Measurements from ENCODE around the gene SPG7.

Gene SPG7

GRCh38 chr16:89548344-89549006 lies 40.3 kb downstream of the SPG7 start:
- no peak overlapping the region for H3K23ac ChIP-seq (ENCODE audit: low read length in 2 of 2)
- no peak overlapping the region for H2BK15ac ChIP-seq (ENCODE audit: low read depth, poor library complexity, severe bottlenecking)
- H3K4me1 ChIP-seq (ENCODE audit: control insufficient read depth, insufficient read depth, low read depth, low read length): peaks cover 25% of the 10 kb centered on the region
- no peak overlapping the region for H3K14ac ChIP-seq (ENCODE audit: low read length in 2 of 2)
- H3K9me3 ChIP-seq (ENCODE audit: control insufficient read depth, low read length): no peaks in the 10 kb centered on the region
- H3K79me1 ChIP-seq (replicated peaks; ENCODE audit: low read length, poor library complexity, severe bottlenecking): peaks cover 28% of the 10 kb centered on the region
- no peak overlapping the region for H2BK12ac ChIP-seq (ENCODE audit: low read length in 2 of 2)
- H3K36me3 ChIP-seq (ENCODE audit: control insufficient read depth in 1 of 2, insufficient read depth in 2 of 2, low read depth in 1 of 2, low read length in 2 of 2): peaks cover 80 to 96% of the 10 kb centered on the region in 2 experiments
- H3K9ac ChIP-seq (ENCODE audit: low read length): no peak overlapping the region
- no peak overlapping the region for H2AK5ac ChIP-seq (ENCODE audit: low read length, severe bottlenecking)
- H3K4me2 ChIP-seq (ENCODE audit: low read length, poor library complexity, severe bottlenecking): no peak overlapping the region
- H3K18ac ChIP-seq (ENCODE audit: low read depth in 1 of 2, low read length in 2 of 2): no peak overlapping the region
- 96% methylated on average over 28 of the region's 28 CpGs for WGBS
- no peak overlapping the region for H3K4me3 ChIP-seq (ENCODE audit: insufficient read depth in 1 of 2, low read depth in 1 of 2, low read length in 2 of 2)
- H4K8ac ChIP-seq (ENCODE audit: low read length): no peak overlapping the region
- no peak overlapping the region for H2BK5ac ChIP-seq (ENCODE audit: low read depth, low read length, poor library complexity, severe bottlenecking)
- no peak overlapping the region for H2BK120ac ChIP-seq (ENCODE audit: low read depth, low read length)
- H3K27ac ChIP-seq (ENCODE audit: low read length, poor library complexity, severe bottlenecking): no peak overlapping the region
- no peak overlapping the region for H4K91ac ChIP-seq (ENCODE audit: low read length)
- no peak overlapping the region for H3K4ac ChIP-seq (ENCODE audit: low read depth in 1 of 2, low read length in 2 of 2)
- no peak overlapping the region for H2AFZ ChIP-seq (ENCODE audit: low read depth, low read length)
- no peaks in the 10 kb centered on the region for H3K27me3 ChIP-seq (ENCODE audit: control insufficient read depth in 1 of 2, insufficient read depth in 1 of 2, low read length in 2 of 2)
- no peak for DNase-seq

GRCh38 chr16:89549007-89549700 lies 41.0 kb downstream of the SPG7 start:
- Histone ChIP-seq H3K79me1 (replicated peaks; ENCODE audit: low read length, poor library complexity, severe bottlenecking) (peaks cover 27% of the 10 kb centered on the region), H3K9ac (ENCODE audit: low read length) (no peak overlapping the region), H3K27me3 (ENCODE audit: control insufficient read depth in 1 of 2, insufficient read depth in 1 of 2, low read length in 2 of 2) (no peaks in the 10 kb centered on the region), H4K8ac (ENCODE audit: low read length) (no peak overlapping the region), H2AK5ac (ENCODE audit: low read length, severe bottlenecking) (no peak overlapping the region), H3K4me3 (ENCODE audit: insufficient read depth in 1 of 2, low read depth in 1 of 2, low read length in 2 of 2) (no peak overlapping the region), H3K18ac (ENCODE audit: low read depth in 1 of 2, low read length in 2 of 2) (no peak overlapping the region), H2BK5ac (ENCODE audit: low read depth, low read length, poor library complexity, severe bottlenecking) (no peak overlapping the region), H3K4me1 (ENCODE audit: control insufficient read depth, insufficient read depth, low read depth, low read length) (peaks cover 25% of the 10 kb centered on the region), H4K91ac (ENCODE audit: low read length) (no peak overlapping the region), H2BK15ac (ENCODE audit: low read depth, poor library complexity, severe bottlenecking) (no peak overlapping the region), H2BK120ac (ENCODE audit: low read depth, low read length) (no peak overlapping the region), H3K27ac (ENCODE audit: low read length, poor library complexity, severe bottlenecking) (no peak overlapping the region), H3K9me3 (ENCODE audit: control insufficient read depth, low read length) (no peaks in the 10 kb centered on the region), H3K4me2 (ENCODE audit: low read length, poor library complexity, severe bottlenecking) (no peak overlapping the region), H3K4ac (ENCODE audit: low read depth in 1 of 2, low read length in 2 of 2) (no peak overlapping the region), H2BK12ac (ENCODE audit: low read length in 2 of 2) (no peak overlapping the region), H3K36me3 (ENCODE audit: control insufficient read depth in 1 of 2, insufficient read depth in 2 of 2, low read depth in 1 of 2, low read length in 2 of 2) (peaks cover 81 to 98% of the 10 kb centered on the region in 2 experiments), H3K23ac (ENCODE audit: low read length in 2 of 2) (no peak overlapping the region), H3K14ac (ENCODE audit: low read length in 2 of 2) (no peak overlapping the region), H2AFZ (ENCODE audit: low read depth, low read length) (no peak overlapping the region)
- WGBS: 96% methylated on average over 10 of the region's 10 CpGs
- DNase-seq: no peak

GRCh38 chr16:89550421-89551007 lies 42.3 kb downstream of the SPG7 start:
- no peak overlapping the region for H2BK5ac ChIP-seq (ENCODE audit: low read depth, low read length, poor library complexity, severe bottlenecking)
- no peak overlapping the region for H2BK120ac ChIP-seq (ENCODE audit: low read depth, low read length)
- no peak overlapping the region for H4K91ac ChIP-seq (ENCODE audit: low read length)
- no peak overlapping the region for H3K4ac ChIP-seq (ENCODE audit: low read depth in 1 of 2, low read length in 2 of 2)
- H2BK15ac ChIP-seq (ENCODE audit: low read depth, poor library complexity, severe bottlenecking): no peak overlapping the region
- no peak overlapping the region for H3K18ac ChIP-seq (ENCODE audit: low read depth in 1 of 2, low read length in 2 of 2)
- H3K79me1 ChIP-seq (replicated peaks; ENCODE audit: low read length, poor library complexity, severe bottlenecking): peaks cover 23% of the 10 kb centered on the region
- H2AK5ac ChIP-seq (ENCODE audit: low read length, severe bottlenecking): no peak overlapping the region
- no peak overlapping the region for H3K4me3 ChIP-seq (ENCODE audit: insufficient read depth in 1 of 2, low read depth in 1 of 2, low read length in 2 of 2)
- H3K27ac ChIP-seq (ENCODE audit: low read length, poor library complexity, severe bottlenecking): no peak overlapping the region
- no peak for DNase-seq
- H3K4me1 ChIP-seq (ENCODE audit: control insufficient read depth, insufficient read depth, low read depth, low read length): peaks cover 13% of the 10 kb centered on the region
- H3K4me2 ChIP-seq (ENCODE audit: low read length, poor library complexity, severe bottlenecking): no peak overlapping the region
- no peak overlapping the region for H2BK12ac ChIP-seq (ENCODE audit: low read length in 2 of 2)
- no peak overlapping the region for H4K8ac ChIP-seq (ENCODE audit: low read length)
- no peak overlapping the region for H3K23ac ChIP-seq (ENCODE audit: low read length in 2 of 2)
- H3K9ac ChIP-seq (ENCODE audit: low read length): no peak overlapping the region
- H3K9me3 ChIP-seq (ENCODE audit: control insufficient read depth, low read length): no peaks in the 10 kb centered on the region
- H2AFZ ChIP-seq (ENCODE audit: low read depth, low read length): no peak overlapping the region
- H3K36me3 ChIP-seq (ENCODE audit: control insufficient read depth in 1 of 2, insufficient read depth in 2 of 2, low read depth in 1 of 2, low read length in 2 of 2): peaks cover 85 to 95% of the 10 kb centered on the region in 2 experiments
- 97% methylated on average over 22 of the region's 22 CpGs for WGBS
- H3K27me3 ChIP-seq (ENCODE audit: control insufficient read depth in 1 of 2, insufficient read depth in 1 of 2, low read length in 2 of 2): no peaks in the 10 kb centered on the region
- no peak overlapping the region for H3K14ac ChIP-seq (ENCODE audit: low read length in 2 of 2)

DNA sequence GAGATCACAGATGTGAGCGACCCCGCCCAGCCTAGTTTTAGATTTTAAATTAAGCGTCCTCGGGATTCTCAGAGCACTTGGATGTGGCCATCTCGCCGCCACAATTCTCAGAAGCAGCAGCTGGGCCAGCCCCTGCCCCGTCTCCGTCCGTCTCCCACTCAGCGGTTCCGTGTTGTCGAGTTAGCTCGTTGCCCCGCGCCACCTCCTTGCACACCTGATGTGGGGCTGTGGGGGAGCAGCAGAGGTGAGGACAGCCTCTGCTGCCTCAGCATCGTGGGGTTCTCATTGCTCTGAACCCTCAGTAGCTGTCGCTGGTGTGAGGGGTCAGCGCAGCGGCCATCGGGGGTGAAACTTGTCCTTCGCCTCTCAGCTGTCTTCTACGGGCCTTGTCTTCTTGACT lies 44.1 kb downstream of the SPG7 start:
- Histone ChIP-seq H2AFZ (ENCODE audit: low read depth, low read length) (no peak overlapping the region), H3K9ac (ENCODE audit: low read length) (no peak overlapping the region), H4K91ac (ENCODE audit: low read length) (no peak overlapping the region), H2AK5ac (ENCODE audit: low read length, severe bottlenecking) (no peak overlapping the region), H3K36me3 (ENCODE audit: control insufficient read depth in 1 of 2, insufficient read depth in 2 of 2, low read depth in 1 of 2, low read length in 2 of 2) (peaks cover 90 to 95% of the 10 kb centered on the region in 2 experiments), H3K4me3 (ENCODE audit: insufficient read depth in 1 of 2, low read depth in 1 of 2, low read length in 2 of 2) (no peak overlapping the region), H3K14ac (ENCODE audit: low read length in 2 of 2) (no peak overlapping the region), H2BK5ac (ENCODE audit: low read depth, low read length, poor library complexity, severe bottlenecking) (no peak overlapping the region), H3K4me1 (ENCODE audit: control insufficient read depth, insufficient read depth, low read depth, low read length) (peaks cover 6% of the 10 kb centered on the region), H3K9me3 (ENCODE audit: control insufficient read depth, low read length) (no peaks in the 10 kb centered on the region), H4K8ac (ENCODE audit: low read length) (no peak overlapping the region), H3K18ac (ENCODE audit: low read depth in 1 of 2, low read length in 2 of 2) (no peak overlapping the region), H2BK120ac (ENCODE audit: low read depth, low read length) (no peak overlapping the region), H3K4ac (ENCODE audit: low read depth in 1 of 2, low read length in 2 of 2) (no peak overlapping the region), H3K27me3 (ENCODE audit: control insufficient read depth in 1 of 2, insufficient read depth in 1 of 2, low read length in 2 of 2) (no peaks in the 10 kb centered on the region), H3K4me2 (ENCODE audit: low read length, poor library complexity, severe bottlenecking) (no peak overlapping the region), H3K79me1 (replicated peaks; ENCODE audit: low read length, poor library complexity, severe bottlenecking) (peaks cover 19% of the 10 kb centered on the region), H2BK12ac (ENCODE audit: low read length in 2 of 2) (no peak overlapping the region), H3K23ac (ENCODE audit: low read length in 2 of 2) (no peak overlapping the region), H2BK15ac (ENCODE audit: low read depth, poor library complexity, severe bottlenecking) (no peak overlapping the region), H3K27ac (ENCODE audit: low read length, poor library complexity, severe bottlenecking) (no peak overlapping the region)
- 99% methylated on average over 22 of the region's 22 CpGs for WGBS
- no peak for DNase-seq
